GM18951 (cell line): ENCODE data around the gene SPO11.

Experiments used
- POLR2A ChIP-seq: IDR thresholded peaks from 4 replicates; pipeline ENCODE4 v1.6.1; 2011; ENCODE audit warnings: mild to moderate bottlenecking; ENCODE audit not compliant: insufficient read length, insufficient read depth; ENCODE audit errors: extremely low read depth
- in situ Hi-C: fragments of 300-500 bp; cut with MboI; formaldehyde crosslinking; loops from one replicate; pipeline ENCODE4 v1.12.0; 2022; ENCODE audit warnings: low sequenced_read_pairs, mixed read lengths, inconsistent platforms; ENCODE audit not compliant: unreplicated experiment

SPO11 gene

GRCh38 chr20:57387945-57388371, 58.4 kb downstream of the SPO11 start:
- no peak for TF ChIP-seq POLR2A
- in situ Hi-C loops, result loop anchor here (10.0 to 25.0 kb wide), 2 partner anchors 207 to 824 kb away; no protein-coding TSS in a partner anchor

- in situ Hi-C loops, result loop anchor here (10.0 to 25.0 kb wide), 2 partner anchors 206 to 823 kb away; no protein-coding TSS in a partner anchor
- peak; percentile 56 for TF ChIP-seq POLR2A
Measured at GRCh38 chr20:57388953-57389694, 59.5 kb downstream of the SPO11 start.

GRCh38 chr20:57389695-57390603, 60.3 kb downstream of the SPO11 start:
- peak; percentile 18 for TF ChIP-seq POLR2A
- in situ Hi-C loops, result loop anchor here (5.0 to 25.0 kb wide), 3 partner anchors 92 to 822 kb away; no protein-coding TSS in a partner anchor

- TF ChIP-seq POLR2A, result no peak
- in situ Hi-C loops, result loop anchor here (5.0 to 25.0 kb wide), 2 partner anchors 91 to 821 kb away; no protein-coding TSS in a partner anchor
Measured at GRCh38 chr20:57390604-57391438, 61.2 kb downstream of the SPO11 start, which contains the start of gene RBM38. RBM38 (plus strand) TSS chr20:57391396; CDS start chr20:57391582, 186 bp downstream.

GRCh38 chr20:57391439-57392301, 62.1 kb downstream of the SPO11 start:
- in situ Hi-C loops, result loop anchor here (5.0 to 25.0 kb wide), 2 partner anchors 91 to 821 kb away; no protein-coding TSS in a partner anchor
- peak; percentile 90 for TF ChIP-seq POLR2A

GRCh38 chr20:57392512-57393271, 63.1 kb downstream of the SPO11 start:
- in situ Hi-C loops, result loop anchor here (5.0 to 25.0 kb wide), 2 partner anchors 90 to 820 kb away; no protein-coding TSS in a partner anchor
- no peak for TF ChIP-seq POLR2A
